HG03108 (cell line): ENCODE data around the gene PLAU.
"Not testable (repeated sequence)": the region's sequence is repeated elsewhere in the genome, so short reads cannot be mapped to it uniquely, and the experiment has no call there.

Experiments used
- ATAC-seq: cut with Tn5 transposase; IDR thresholded peaks from one replicate; pipeline ENCODE4 v1.9.1; 2021; ENCODE audit warnings: moderate library complexity; ENCODE audit not compliant: unreplicated experiment

The PLAU gene

DNA sequence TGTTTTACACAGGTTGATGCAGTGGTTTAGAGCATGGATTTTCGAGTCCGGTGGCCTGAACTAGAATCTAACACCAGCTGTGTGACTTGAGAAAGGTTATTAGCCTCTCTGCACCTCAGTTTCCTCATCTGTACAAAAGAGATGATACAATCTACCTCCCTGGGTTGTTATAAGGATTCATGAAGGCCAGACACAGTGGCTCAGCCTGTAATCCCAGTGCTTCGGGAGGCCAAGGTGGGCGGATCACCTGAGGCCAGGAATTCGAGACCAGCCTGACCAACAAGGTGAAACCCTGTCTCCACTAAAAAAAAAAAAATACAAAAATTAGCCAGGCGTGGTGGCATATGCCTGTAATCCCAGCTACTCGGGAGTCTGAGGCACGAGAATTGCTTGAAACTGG, 8.5 kb downstream of the PLAU start:
- ATAC-seq: not testable (repeated sequence)

DNA sequence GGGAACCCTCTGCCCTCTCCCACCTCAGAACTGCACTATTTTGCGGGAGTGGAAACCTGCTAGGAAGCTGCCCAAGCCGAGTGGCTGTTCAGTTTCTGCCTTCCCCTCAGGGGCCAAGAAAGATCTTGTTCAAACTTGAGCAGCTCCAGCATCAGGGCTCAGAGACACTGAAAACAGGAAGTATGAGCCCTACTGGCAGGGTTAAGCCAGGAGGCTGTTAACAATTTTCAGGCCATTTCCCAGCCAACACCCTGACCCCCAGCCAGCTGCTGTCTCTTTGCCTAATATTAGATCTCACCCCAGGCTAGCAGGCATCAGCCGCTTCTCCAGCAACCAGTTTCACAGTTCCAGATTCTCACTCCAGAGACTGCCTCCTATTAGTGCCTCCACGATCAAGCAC, 9.2 kb downstream of the PLAU start:
- ATAC-seq: peak; percentile 41

DNA sequence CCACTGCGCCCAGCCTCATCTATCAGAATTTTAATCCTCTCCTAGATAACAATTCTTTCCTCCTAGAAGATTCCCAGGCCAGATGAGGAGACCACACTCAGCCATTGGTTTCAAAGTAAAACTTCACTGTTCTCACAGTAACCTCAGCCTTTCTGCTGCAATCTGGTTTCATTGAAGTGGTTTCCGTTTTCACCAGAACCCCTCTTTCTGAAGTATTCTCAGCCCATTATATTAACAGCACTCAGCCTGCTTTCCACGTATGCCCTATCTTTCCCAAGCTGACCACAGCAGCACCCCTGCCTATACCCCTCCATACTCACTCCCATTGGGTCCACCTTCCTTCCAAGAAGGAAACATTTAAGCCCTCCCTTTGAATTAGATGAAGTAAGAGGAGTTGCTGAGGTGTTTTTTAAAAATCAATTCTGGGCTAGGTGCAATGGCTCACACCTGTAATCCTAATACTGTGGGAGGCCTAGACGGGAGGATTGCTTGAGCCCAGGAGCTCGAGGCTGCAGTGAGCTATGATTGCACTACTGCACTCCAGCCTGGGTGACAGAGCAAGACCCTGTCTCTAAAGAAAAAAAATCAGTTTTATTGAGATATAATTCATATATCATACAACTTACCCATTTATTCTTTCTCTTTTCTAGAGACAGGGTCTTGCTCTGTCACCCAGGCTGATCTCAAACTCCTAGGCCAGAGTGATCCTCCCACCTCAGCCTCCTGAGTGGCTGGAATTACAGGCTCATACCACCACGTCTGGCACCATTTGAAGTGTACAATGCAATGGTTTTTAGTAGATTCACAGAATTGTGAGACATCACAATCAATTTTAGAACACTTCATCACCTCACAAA, 11.3 kb downstream of the PLAU start:
- no peak for ATAC-seq

DNA sequence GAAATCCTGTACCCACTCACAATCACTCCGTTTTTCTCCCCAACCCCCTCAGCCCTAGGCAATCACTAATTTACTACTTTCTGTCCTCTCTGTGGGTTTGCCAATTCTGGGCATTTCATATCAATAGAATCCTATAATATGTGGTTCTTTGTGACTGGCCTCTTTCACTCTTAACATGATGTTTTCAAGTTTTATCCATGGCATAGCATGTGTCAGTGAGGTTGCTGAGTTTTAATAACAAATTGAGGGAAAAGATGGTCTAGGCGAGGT, 11.9 kb downstream of the PLAU start:
- no peak for ATAC-seq

DNA sequence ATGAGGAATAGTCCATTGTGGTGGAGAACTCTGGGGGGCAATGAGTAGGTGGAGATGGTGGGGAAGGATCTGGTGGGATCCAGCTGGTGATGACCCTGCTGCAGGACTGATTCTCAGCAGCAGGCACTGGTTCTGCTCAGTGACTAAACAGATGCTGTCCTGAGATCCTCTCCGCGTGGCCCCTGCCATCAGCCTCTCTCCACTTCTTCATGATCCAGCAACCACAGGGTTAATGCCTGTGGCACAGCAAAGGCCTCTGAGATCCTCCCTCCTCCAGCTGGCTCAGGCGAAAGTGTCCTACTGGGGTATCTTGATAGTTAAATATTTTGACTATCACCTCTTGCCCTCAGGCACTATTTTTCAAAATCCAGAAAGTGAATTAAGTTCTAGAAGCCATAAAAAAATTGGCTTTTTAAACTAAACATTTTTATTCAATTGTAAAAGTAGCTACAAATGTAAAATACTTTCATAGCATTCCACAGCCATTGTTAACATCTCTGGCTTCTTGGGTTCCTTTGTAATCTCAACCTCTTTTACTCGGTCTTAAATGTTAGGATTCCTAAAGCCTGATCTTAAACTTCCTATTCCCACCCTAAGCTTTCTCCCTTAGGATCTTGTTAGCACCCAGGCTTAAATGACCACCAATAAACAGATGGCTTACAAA, 13.1 kb downstream of the PLAU start:
- ATAC-seq: no peak

DNA sequence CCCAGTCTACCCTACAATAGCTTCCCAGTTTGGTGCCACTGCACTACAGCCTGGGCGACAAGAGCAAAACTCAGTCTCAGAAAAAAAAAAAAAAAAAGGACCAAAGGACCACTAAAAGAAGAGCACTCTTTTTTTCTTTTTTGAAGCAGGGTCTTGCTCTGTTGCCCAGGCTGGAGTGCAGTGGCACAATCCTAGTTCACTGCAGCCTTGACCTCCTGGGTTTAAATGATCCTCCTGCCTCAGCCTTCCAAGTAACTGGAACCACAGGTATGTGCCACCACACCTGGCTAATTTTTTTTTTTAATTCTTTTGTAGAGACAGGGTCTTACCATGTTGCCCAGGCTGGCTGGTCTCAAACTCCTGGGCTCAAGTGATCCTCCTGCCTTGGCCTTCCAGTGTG, 14.0 kb downstream of the PLAU start:
- ATAC-seq: no peak

DNA sequence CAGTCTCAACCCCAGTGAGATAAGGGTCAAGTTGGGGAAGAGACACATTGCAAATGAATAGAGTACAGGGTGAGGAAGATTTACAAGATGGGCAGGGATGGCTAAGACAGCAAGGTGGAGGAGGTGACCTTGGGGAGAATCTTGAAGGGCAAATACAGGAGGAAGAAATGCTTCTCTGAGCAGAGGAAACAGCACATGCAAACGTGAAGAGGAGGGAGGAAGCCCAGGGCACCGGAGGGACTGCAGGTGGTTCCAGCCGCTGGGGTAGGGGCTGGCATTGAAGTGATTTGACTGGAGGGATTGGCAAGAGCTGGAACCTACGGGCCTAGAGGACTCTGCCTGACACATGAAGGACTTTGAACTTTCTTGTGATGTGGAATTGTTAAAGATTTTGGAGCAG, 14.6 kb downstream of the PLAU start:
- no peak for ATAC-seq

DNA sequence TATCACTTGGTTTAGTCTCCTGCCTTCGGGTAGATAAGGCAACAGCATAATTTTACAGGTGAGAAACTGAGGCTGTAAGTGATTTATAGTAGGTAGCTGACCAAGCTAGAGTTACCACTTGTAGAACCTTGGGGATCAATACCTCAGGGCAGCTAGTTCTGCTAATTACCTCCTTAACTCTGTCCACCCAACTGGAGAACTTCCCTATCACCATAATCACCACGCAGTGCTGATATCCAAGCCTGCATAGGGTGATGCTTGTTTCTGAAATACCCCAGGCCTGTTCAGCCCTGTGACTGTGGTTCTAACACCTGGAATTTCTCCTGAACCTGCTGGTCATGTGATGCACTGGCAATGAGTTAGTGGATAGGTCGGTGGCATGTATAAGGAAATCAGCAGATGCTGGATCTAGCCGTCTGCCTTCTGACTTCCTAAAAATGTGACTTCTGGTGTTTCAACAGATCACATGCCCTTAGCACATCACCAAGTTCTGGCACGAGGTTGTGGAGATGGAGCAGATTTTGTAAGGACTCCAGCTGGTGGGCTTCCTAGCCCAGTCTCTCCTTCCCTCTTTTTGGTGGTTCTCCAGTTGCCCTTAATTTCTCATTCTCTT, 15.3 kb downstream of the PLAU start:
- ATAC-seq: no peak

DNA sequence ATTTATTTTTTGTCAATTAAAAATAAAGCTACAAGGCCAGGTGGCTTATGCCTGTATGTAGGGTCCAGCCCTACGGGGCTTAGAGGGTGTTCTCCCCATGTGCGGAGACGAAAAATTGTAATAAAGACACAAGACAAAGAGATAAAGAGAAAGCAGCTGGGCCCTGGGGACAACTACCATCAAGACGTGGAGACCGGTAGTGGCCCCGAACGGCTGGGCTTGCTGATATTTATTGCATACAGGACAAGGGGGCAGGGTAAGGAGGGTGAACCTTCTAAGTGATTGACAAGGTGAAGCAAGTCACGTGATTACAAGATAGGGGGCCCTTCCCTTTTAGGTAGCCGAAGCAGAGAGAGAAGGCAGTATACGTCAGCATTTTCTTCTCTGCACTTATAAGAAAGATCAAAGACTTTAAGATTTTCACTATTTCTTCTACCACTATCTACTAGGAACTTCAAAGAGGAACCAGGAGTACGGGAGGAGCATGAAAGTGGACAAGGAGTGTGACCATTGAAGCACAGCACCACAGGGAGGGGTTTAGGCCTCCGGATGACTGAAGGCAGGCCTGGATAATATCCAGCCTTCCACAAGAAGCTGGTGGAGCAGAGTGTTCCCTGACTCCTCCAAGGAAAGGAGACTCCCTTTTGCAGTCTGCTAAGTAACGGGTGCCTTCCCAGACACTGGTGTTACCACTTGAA, 19.8 kb downstream of the PLAU start:
- ATAC-seq: not testable (repeated sequence)

DNA sequence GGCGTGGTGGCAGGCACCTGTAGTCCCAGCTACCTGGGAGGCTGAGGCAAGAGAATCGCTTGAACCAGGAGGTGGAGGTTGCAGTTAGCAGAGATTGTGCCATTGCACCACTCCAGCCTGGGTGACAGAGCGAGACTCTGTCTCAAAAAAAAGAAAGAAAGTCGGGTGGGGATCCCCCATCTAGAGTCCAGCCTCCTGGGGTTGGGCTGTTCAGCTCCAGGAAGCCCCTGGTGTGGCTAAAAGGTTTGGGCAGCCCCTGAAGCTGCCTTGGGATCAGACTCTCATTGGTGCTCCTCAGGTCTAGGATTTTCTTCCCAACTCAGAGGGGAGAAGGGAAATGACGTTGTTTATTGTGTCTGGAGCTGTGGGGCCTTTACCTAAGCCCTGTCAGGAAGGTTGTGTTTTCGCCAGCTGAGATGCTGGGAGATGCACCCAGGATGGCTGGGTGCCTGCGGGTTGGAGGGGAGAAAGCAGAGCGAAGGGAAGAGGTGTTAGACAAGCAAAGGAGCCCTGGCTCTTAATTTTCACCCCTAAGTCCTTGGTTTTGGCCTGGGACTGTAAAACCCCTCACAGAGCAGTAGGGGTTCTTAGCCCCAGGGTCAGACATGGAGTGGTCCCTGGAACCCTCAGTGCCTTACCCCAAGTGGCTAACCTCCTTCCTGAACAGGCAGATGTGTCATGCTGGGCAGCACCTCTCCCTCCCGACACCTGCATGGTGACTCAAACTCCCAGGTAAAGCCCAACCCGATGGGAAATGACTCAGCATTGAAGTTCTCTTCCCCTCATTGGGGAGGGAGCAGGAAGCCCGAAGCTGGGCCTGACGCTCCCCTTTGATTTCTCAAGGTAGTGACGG, 21.1 kb downstream of the PLAU start:
- peak; percentile 62 for ATAC-seq

DNA sequence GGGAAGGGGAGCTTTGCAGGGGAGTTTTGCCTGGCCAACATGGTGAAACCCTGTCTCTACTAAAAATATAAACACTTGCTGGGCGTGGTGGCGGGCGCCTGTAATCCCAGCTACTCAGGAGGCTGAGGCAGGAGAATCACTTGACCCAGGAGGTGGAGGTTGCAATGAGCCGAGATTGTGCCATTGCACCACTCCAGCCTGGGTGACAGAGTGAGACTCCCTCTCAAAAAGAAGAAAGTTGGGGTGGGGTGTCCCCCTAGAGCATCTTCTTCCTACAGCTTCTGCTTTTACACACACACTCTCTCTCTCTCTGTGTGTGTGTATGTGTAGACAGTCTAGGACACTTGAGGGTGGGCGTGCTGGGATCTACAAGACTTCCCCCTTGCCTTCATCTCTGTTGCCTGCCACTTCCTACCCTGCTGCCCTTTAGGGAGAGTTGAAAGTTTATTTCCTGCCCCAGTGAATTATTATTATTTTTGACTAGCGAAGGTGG, 21.7 kb downstream of the PLAU start:
- peak; percentile 13 for ATAC-seq

DNA sequence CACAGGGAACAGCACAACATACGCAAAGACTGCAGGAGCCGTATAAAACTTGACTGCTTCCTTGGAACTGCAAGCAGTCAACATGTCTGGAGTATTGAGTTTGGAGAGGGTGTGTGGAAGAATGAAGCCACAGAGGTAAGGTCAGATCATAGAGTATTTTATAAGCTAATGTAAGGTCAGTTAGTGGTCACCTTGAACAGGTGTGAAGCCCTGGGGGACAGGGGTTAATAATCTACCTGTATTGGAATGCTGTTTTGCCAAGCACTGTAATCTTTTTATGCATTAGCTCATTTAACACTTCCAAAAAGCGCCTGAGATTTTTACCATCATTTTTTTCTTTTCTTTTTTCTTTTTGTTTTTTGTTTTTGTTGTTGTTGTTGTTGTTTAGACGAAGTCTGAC, 23.1 kb downstream of the PLAU start:
- no peak for ATAC-seq

DNA sequence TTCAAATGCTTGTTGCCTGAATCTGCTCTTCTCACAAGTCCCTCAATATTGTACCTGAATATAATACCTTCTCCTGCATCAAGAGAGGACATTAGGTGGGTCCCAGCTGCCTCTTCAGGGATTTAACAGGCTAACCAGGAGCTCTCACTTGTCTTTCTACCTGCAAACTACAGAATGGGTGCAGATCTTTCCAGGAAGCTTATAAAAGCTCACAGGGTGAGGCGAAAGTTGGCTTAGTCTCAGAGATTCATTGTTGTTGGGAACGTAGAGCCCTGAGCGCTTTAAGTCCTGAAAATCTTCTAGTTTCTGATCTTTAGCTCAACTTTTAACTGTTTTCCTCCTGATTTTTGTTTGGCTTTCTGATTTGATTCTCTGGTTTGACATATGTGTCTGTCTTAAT, 25.0 kb downstream of the PLAU start:
- no peak for ATAC-seq

DNA sequence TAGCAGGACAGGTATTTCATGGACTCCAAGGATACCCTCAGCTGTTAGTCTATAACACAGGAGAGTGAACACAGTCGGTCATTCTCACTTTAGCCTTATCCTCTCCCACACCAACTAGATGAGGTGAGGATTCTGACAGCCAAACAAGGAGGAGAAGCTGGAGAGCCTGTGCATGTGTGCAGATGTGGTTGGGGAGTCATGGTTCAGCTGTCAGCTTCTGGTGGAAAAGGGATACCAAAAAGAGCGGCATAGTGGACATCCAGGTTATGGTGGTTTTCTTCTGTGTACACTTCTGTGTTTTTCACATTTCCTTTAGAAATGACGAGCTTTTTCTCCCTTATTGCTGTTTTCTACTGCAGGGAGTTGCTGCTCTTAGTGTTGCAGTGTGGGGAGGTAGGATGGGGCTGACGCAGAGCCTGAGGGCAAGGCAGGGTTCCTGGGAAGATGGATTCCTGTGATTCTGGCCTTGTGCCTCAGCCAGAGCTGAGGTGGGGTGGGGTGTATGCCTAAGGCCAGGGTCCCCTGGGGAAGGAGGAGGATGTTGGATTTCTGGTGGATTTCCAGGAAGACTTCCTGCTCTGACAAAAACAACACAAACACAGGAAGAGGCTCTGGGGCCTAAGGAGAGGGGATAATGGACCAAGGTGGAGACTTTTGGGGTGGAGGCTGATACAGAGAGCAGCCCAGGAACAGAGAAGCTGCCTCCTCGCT, 26.6 kb downstream of the PLAU start:
- no peak for ATAC-seq

DNA sequence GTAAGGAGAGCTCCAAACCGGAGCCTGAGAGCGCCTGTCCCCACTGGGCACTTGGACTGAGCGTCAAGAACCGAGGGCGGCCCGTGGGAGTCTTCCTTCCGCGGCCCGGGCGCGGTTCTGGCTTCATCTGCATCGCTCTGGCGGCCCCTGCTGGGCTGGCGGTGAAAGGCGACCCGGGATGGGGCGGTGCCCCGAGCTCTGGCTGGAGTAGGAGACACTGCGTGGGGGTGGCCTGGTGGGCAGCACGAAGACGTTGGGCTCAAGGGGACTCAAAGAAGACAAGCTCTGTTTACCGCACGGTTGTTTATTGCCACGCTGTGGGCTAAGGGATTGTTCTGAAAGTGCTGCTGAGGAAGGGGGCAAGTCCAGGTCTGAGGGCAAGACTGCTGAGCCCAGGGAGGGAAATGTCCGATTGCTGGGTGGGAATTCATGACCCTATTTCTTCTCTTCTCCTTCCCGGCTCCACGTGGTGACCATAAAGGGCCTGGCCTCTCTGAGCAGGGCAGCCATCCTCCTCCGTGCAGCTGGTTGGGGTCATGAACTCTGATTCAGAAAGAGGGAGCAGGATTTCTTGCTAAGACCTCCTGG, 29.8 kb downstream of the PLAU start:
- ATAC-seq: peak; percentile 67

DNA sequence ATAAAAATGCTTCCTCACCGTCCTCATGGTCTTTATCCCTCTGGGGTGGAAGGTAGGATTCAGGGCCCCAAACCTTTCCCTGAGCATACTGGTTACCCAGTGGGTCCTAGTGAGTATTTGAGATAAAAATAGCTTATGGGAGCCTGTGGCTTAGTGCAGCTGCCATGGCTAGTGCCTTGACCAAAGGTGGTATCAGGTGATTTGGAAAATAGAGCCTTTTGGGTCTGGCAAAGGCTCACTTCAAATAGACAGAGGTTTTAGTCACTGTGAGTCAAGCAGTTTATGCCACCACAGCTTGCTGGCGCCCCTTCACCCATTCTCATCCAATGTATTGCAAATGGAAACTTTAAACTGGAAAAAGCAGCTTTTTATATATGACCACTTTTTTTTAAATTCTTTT, 30.4 kb downstream of the PLAU start:
- no peak for ATAC-seq

DNA sequence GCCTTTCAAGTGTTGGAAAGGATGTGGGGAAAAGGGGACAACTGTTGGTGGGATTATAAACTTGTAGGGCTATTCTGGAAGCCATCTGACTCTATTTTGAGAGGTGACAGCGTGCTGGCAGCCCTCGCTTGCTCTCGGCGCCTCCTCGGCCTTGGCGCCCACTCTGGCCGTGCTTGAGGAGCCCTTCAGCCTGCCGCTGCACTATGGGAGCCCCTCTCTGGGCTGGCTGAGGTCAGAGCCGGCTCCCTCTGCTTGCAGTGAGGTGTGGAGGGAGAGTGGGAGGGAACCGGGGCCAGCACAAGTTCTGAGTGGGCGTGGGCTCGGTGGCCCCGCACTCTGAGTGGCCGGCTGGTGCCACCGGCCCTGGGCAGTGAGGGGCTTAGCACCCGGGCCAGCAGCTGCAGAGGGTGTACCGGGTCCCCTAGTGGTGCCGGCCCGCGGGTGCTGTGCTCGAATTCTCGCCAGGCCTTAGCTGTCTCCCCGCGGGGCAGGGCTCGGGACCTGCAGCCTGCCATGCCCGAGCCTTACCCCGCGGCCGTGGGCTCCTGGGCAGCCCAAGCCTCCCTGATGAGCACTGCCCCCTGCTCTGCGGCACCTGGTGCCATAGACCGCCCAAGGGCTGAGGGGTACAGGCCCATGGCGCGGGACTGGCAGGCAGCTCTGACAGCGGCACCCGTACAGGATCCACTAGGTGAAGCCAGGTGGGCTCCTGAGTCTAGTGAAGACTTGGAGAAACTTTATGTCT, 33.6 kb downstream of the PLAU start:
- ATAC-seq: no peak

DNA sequence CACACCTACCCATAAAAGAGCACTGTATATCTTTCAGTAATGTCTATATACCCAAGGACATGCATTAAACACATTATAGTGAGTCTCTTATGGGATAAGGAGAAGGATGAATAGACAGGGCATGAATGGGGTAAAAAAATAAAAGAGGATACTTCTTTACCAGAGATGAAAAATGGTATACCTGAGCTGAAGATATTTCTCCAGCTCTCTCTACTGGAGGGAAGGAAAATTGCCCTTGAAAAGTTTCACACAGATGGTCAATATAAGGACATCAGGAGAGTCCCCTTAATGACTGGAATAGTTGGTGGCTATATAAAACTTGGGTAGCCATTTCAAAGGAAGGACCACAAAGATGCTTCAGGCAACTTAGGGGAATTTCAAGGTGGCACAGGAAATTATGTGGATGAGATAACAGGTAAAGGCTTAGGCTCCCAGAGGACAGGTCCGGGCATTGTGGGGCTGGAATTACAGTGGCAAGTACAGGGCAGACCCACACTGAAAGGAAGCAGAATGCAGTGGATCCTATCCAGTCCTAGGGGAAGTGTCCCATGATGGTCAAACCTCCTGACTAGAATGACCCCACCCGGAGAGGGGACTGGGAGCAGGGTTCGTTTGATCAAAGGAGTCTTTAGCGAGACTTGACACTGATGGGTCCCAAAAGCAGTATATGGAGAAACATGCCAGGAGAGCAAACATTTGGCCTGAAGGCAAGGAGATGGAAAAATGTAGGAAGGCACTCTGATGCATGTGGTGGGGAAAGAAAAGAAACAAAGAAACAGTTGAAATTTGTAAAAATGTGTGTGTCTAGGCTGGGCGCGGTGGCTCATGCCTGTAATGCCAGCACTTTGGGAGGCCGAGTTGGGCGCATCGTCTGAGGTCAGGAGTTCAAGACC, 35.6 kb downstream of the PLAU start:
- ATAC-seq: no peak
